Colonic mucosa (tissue), 4 donors: ENCODE data around the gene LRRC19. TPM values are rescaled to one million over a fixed set of nuclear protein-coding genes. Genes with fewer than 3 reads are reported as not detected.

Source experiments
- DNase-seq: peaks from one replicate; pipeline ENCODE4 v3.0.0-alpha.2; 2020
- H3K27ac ChIP-seq: fragments of 200-600 bp; one replicate; pipeline ENCODE4 v1.8.0; 2021
- H3K27me3 ChIP-seq: fragments of 200-600 bp; one replicate; pipeline ENCODE4 v1.8.0; 2021
- H3K36me3 ChIP-seq: fragments of 200-600 bp; one replicate; pipeline ENCODE4 v1.8.0; 2021
- H3K4me1 ChIP-seq: fragments of 200-600 bp; one replicate; pipeline ENCODE4 v1.8.0; 2021; ENCODE audit warnings: mild to moderate bottlenecking
- H3K4me3 ChIP-seq: fragments of 200-600 bp; one replicate; pipeline ENCODE4 v1.8.0; 2021
- H3K9ac ChIP-seq, 2 donors: one replicate each; pipeline ENCODE4 v1.7.0; 2013; ENCODE audit warnings: control low read depth in 2 of 2, low read depth in 2 of 2, low read length in 2 of 2
- H3K9me3 ChIP-seq: fragments of 200-600 bp; one replicate; pipeline ENCODE4 v1.8.0; 2021
- CTCF ChIP-seq: fragments of 200-600 bp; IDR thresholded peaks from one replicate; pipeline ENCODE4 v1.8.0; 2022; ENCODE audit warnings: antibody characterized with exemption, mild to moderate bottlenecking
- intact Hi-C: fragments of 100-400 bp; cut with DNase I; formaldehyde crosslinking; loops from one replicate; pipeline ENCODE4 v1.14.1; 2022
- total RNA-seq, 2 donors: library from RNA; stranded (reverse); fragmentation: NEBNext Ultra II Directional in 1 of 2; extraction: Animal tissue kit (Norgen Biotek cat#: 25700) in 1 of 2; gene quantifications; one replicate each; pipeline ENCODE4 v1.2.1, GENCODE V29; 2021
- donor health status: healthy.
- donor health status: DM: no; HTN: no; CAD: no.
- donor health status: DM: no; HTN: no; CAD: no.

LRRC19 gene
- total RNA-seq, 2 donors from 2014 or later: 48.9 to 130 TPM

GRCh38 chr9:27029186-27029585 lies 23.7 kb upstream of the LRRC19 start:
- TF ChIP-seq CTCF: no peak
- intact Hi-C loops: no loop called here
- H3K9me3 ChIP-seq: no peaks in the 10 kb centered on the region

GRCh38 chr9:27022920-27023319 lies 17.4 kb upstream of the LRRC19 start:
- no peaks in the 10 kb centered on the region for H3K9me3 ChIP-seq
- H3K4me3 ChIP-seq: no peak overlapping the region
- no peaks in the 10 kb centered on the region for H3K27me3 ChIP-seq
- H3K36me3 ChIP-seq: no peaks in the 10 kb centered on the region
- no peaks in the 10 kb centered on the region for H3K4me1 ChIP-seq
- no peak overlapping the region for H3K9ac ChIP-seq
- no peak for TF ChIP-seq CTCF
- DNase-seq: no peak
- intact Hi-C loops: no loop called here
- no peak overlapping the region for H3K27ac ChIP-seq

More at GRCh38 chr9:27029186-27029585, 23.7 kb upstream of the LRRC19 start:
- Histone ChIP-seq H3K27me3 (no peaks in the 10 kb centered on the region), H3K27ac (no peak overlapping the region), H3K4me1 (no peaks in the 10 kb centered on the region), H3K9ac (no peak overlapping the region), H3K4me3 (no peak overlapping the region), H3K36me3 (no peaks in the 10 kb centered on the region)
- DNase-seq: no peak

- intact Hi-C loops: no loop called here
Observed at GRCh38 chr9:27019589-27019988, 14.1 kb upstream of the LRRC19 start.

GRCh38 chr9:27003426-27004077 lies 1.9 kb downstream of the LRRC19 start:
- Histone ChIP-seq H3K27ac (peak overlapping the region; percentile 81), H3K4me3 (peak overlapping the region; percentile 34)
- DNase-seq: peak; percentile 24

More at GRCh38 chr9:27019589-27019988, 14.1 kb upstream of the LRRC19 start:
- Histone ChIP-seq H3K4me1 (no peaks in the 10 kb centered on the region), H3K4me3 (no peak overlapping the region), H3K9me3 (no peaks in the 10 kb centered on the region), H3K27ac (no peak overlapping the region), H3K9ac (no peak overlapping the region), H3K27me3 (no peaks in the 10 kb centered on the region), H3K36me3 (no peaks in the 10 kb centered on the region)
- TF ChIP-seq CTCF: no peak
- DNase-seq: no peak

GRCh38 chr9:26995810-26996209 lies 9.7 kb downstream of the LRRC19 start:
- no peak overlapping the region for H3K4me3 ChIP-seq
- H3K4me1 ChIP-seq: no peaks in the 10 kb centered on the region
- no peaks in the 10 kb centered on the region for H3K36me3 ChIP-seq
- no peak overlapping the region for H3K27ac ChIP-seq
- no peak for DNase-seq
- intact Hi-C loops: no loop called here
- no peak overlapping the region for H3K9ac ChIP-seq
- no peaks in the 10 kb centered on the region for H3K27me3 ChIP-seq
- H3K9me3 ChIP-seq: no peaks in the 10 kb centered on the region
- no peak for TF ChIP-seq CTCF

More at GRCh38 chr9:27003426-27004077, 1.9 kb downstream of the LRRC19 start:
- H3K9me3 ChIP-seq: no peaks in the 10 kb centered on the region
- H3K27me3 ChIP-seq: no peaks in the 10 kb centered on the region
- H3K4me1 ChIP-seq: no peaks in the 10 kb centered on the region
- TF ChIP-seq CTCF: no peak
- intact Hi-C loops: no loop called here
- no peaks in the 10 kb centered on the region for H3K36me3 ChIP-seq
- peak overlapping the region; percentile 29 to 40 for H3K9ac ChIP-seq
